GM21381 (cell line): ENCODE results near the gene USP47.

ENCODE experiments used
- ATAC-seq: cut with Tn5 transposase; IDR thresholded peaks from one replicate; pipeline ENCODE4 v1.9.1; 2021; ENCODE audit warnings: mild to moderate bottlenecking, moderate library complexity; ENCODE audit not compliant: unreplicated experiment

Gene USP47

GRCh38 chr11:11979488-11980117 is 137.8 kb downstream of the USP47 start:
- ATAC-seq: no peak

GRCh38 chr11:11980200-11980599 is 138.4 kb downstream of the USP47 start:
- ATAC-seq: no peak

- ATAC-seq: no peak
Measured at GRCh38 chr11:11980841-11981308, 139.1 kb downstream of the USP47 start.

- ATAC-seq: no peak
Measured at GRCh38 chr11:11981364-11981763, 139.6 kb downstream of the USP47 start.

- ATAC-seq: no peak
Measured at GRCh38 chr11:11981840-11982239, 140.1 kb downstream of the USP47 start.

- ATAC-seq: no peak
Measured at GRCh38 chr11:11982461-11982860, 140.7 kb downstream of the USP47 start.

GRCh38 chr11:11982975-11983374 is 141.2 kb downstream of the USP47 start:
- ATAC-seq: no peak

- ATAC-seq: no peak
Measured at GRCh38 chr11:11983427-11983826, 141.7 kb downstream of the USP47 start.

GRCh38 chr11:11984563-11984962 is 142.8 kb downstream of the USP47 start:
- ATAC-seq: no peak

GRCh38 chr11:11985016-11985715 is 143.4 kb downstream of the USP47 start:
- no peak for ATAC-seq

- ATAC-seq: no peak
Measured at GRCh38 chr11:11985954-11986949, 144.5 kb downstream of the USP47 start.

- no peak for ATAC-seq
Measured at GRCh38 chr11:11987503-11988022, 145.8 kb downstream of the USP47 start.

GRCh38 chr11:11988099-11988651 is 146.4 kb downstream of the USP47 start:
- ATAC-seq: no peak

- ATAC-seq: no peak
Measured at GRCh38 chr11:11988681-11989261, 147.0 kb downstream of the USP47 start.

- no peak for ATAC-seq
Measured at GRCh38 chr11:11989774-11990744, 148.3 kb downstream of the USP47 start.

- ATAC-seq: no peak
Measured at GRCh38 chr11:11992257-11993212, 150.8 kb downstream of the USP47 start.

- ATAC-seq: no peak
Measured at GRCh38 chr11:11993839-11994238, 152.1 kb downstream of the USP47 start.

- no peak for ATAC-seq
Measured at GRCh38 chr11:11995601-11996000, 153.8 kb downstream of the USP47 start.
